Aorta (tissue), 5 donors: Measurements from ENCODE around the gene MGAT4B. TPM values are rescaled to one million over a fixed set of nuclear protein-coding genes. Genes with fewer than 3 reads are reported as not detected.
A peak's percentile ranks its signal among the peaks of the same experiment; 100 is the strongest.

ENCODE experiments used
- ATAC-seq: fragments of 200-7000 bp; cut with Tn5 transposase; one replicate; pipeline ENCODE4 v1.9.1; 2022; ENCODE audit warnings: moderate library complexity; ENCODE audit not compliant: low FRiP score
- DNase-seq, 2 donors: peaks; one replicate each; pipeline ENCODE4 v3.0.0-alpha.2; 2020
- H3K27ac ChIP-seq, 2 donors: one replicate each; pipeline ENCODE4 v1.5.1; 2013; ENCODE audit warnings: low read length in 2 of 2, mild to moderate bottlenecking in 2 of 2, moderate library complexity in 2 of 2, control low read depth in 1 of 2, inconsistent platforms in 1 of 2, low read depth in 1 of 2
- H3K27me3 ChIP-seq, 2 donors: one replicate each; pipeline ENCODE4 v1.6.1; 2013; ENCODE audit warnings: control low read depth in 1 of 2, low read length in 1 of 2, mild to moderate bottlenecking in 1 of 2, moderate library complexity in 1 of 2; ENCODE audit not compliant: insufficient read depth in 2 of 2, control insufficient read depth in 1 of 2
- H3K36me3 ChIP-seq, 2 donors: one replicate each; pipeline ENCODE4 v1.6.1; 2013; ENCODE audit warnings: control low read depth in 1 of 2, low read length in 1 of 2, mild to moderate bottlenecking in 1 of 2; ENCODE audit not compliant: insufficient read depth in 2 of 2, control insufficient read depth in 1 of 2
- H3K4me1 ChIP-seq, 2 donors: one replicate each; pipeline ENCODE4 v1.6.1; 2013; ENCODE audit warnings: low read length in 2 of 2, control low read depth in 1 of 2, mild to moderate bottlenecking in 1 of 2, moderate library complexity in 1 of 2; ENCODE audit not compliant: insufficient read depth in 2 of 2, control insufficient read depth in 1 of 2
- H3K4me3 ChIP-seq, 2 donors: one replicate each; pipeline ENCODE4 v1.5.1; 2013; ENCODE audit warnings: low read length in 2 of 2, control low read depth in 1 of 2, mild to moderate bottlenecking in 1 of 2
- H3K9me3 ChIP-seq: one replicate; pipeline ENCODE4 v1.6.1; 2013; ENCODE audit warnings: mild to moderate bottlenecking, low read length; ENCODE audit not compliant: control insufficient read depth
- whole genome bisulfite sequencing, 2 donors: extraction: QIAGEN DNeasy Blood & Tissue Kit; methylation state at CpG; one replicate each; pipeline ENCODE4 v1.1.7; 2013; 5-methylcytosine and 5-hydroxymethylcytosine counted together
- intact Hi-C, 2 donors: fragments of 100-400 bp; cut with DNase I; formaldehyde crosslinking; loops; one replicate each; pipeline versions ENCODE4 v1.14.2 to v1.15.0; 2022
- polyA plus RNA-seq, 2 donors: library from polyadenylated mRNA; stranded (reverse); fragments of 200-250 nt; gene quantifications; one replicate each; pipeline ENCODE4 v1.2.3, GENCODE V29; 2013
- total RNA-seq, 2 donors: library from RNA; stranded (reverse); fragmentation: NEBNext Ultra II Directional; extraction: Animal tissue kit (Norgen Biotek cat#: 25700); gene quantifications; one replicate each; pipeline ENCODE4 v1.2.1, GENCODE V29; 2021
- donor health status: healthy with polysubstance abuse.
- donor health status: Bipolar disorder and iron deficiency.
- donor health status: DM: no; HTN: no; CAD: no.
- donor health status: DM: no; HTN: no; CAD: no.
- donor health status: DM: yes; HTN: yes; CAD: no.

The MGAT4B gene
- total and polyA plus RNA-seq, 4 donors, result 56.0 to 78.8 (median 76.0) TPM

- Histone ChIP-seq H3K4me1 (peaks cover 0 to 3% of the 10 kb centered on the region in 2 donors), H3K36me3 (peaks cover 2% of the 10 kb centered on the region in 2 donors), H3K9me3 (no peaks in the 10 kb centered on the region), H3K27ac (peak overlapping the region in 1 of 2 donors; percentile 66), H3K27me3 (no peaks in the 10 kb centered on the region), H3K4me3 (no peak overlapping the region)
- intact Hi-C loops, result no loop called here
- ATAC-seq (no peak), DNase-seq (peak; percentile 61 to 67)
- WGBS, 2 donors, result 70 to 73% methylated on average over 20 of the region's 20 CpGs
These were observed 40.5 kb downstream of the MGAT4B start for GRCh38 chr5:179766021-179766725.

GRCh38 chr5:179765400-179765799 is 41.3 kb downstream of the MGAT4B start:
- no peaks in the 10 kb centered on the region for H3K27me3 ChIP-seq
- ATAC-seq (peak; percentile 76), DNase-seq (peak; percentile 82 to 84)
- H3K27ac ChIP-seq, result peak overlapping the region; percentile 5 to 66
- 22 to 30% methylated on average over 13 of the region's 13 CpGs for WGBS, 2 donors
- no peaks in the 10 kb centered on the region for H3K36me3 ChIP-seq
- H3K4me3 ChIP-seq, result no peak overlapping the region
- H3K4me1 ChIP-seq, result peaks cover 0 to 3% of the 10 kb centered on the region in 2 donors
- H3K9me3 ChIP-seq, result no peaks in the 10 kb centered on the region
- intact Hi-C loops, result no loop called here

GRCh38 chr5:179764056-179764455 is 42.6 kb downstream of the MGAT4B start:
- DNase-seq, result peak; percentile 19 to 35
- no peak for ATAC-seq
- Histone ChIP-seq H3K4me1 (peaks cover 0 to 3% of the 10 kb centered on the region in 2 donors), H3K36me3 (no peaks in the 10 kb centered on the region), H3K9me3 (no peaks in the 10 kb centered on the region), H3K27ac (peak overlapping the region; percentile 1 to 95), H3K4me3 (no peak overlapping the region), H3K27me3 (no peaks in the 10 kb centered on the region)
- 55 to 60% methylated on average over 8 of the region's 8 CpGs for WGBS, 2 donors
- intact Hi-C loops, result loop anchor here in 1 of 2 donors (5.0 kb wide), 1 partner anchor 33 kb away; no protein-coding TSS in a partner anchor

- 5 to 8% methylated on average over 10 of the region's 10 CpGs for WGBS, 2 donors
- Histone ChIP-seq H3K4me3 (no peak overlapping the region), H3K9me3 (no peaks in the 10 kb centered on the region), H3K27ac (peak overlapping the region; percentile 46 to 95), H3K36me3 (no peaks in the 10 kb centered on the region), H3K27me3 (no peaks in the 10 kb centered on the region), H3K4me1 (peaks cover 0 to 3% of the 10 kb centered on the region in 2 donors)
- ATAC-seq (peak; percentile 86), DNase-seq (peak; percentile 73 to 78)
- intact Hi-C loops, result loop anchor here (1.0 to 5.0 kb wide), 3 partner anchors 31 to 34 kb away; partner anchors contain the start of gene MAML1 (in 1 of the 2)
These were observed 43.3 kb downstream of the MGAT4B start for GRCh38 chr5:179763215-179763945.

GRCh38 chr5:179762781-179763176 is 43.9 kb downstream of the MGAT4B start:
- WGBS, 2 donors, result 9 to 11% methylated on average over 3 of the region's 3 CpGs
- no peaks in the 10 kb centered on the region for H3K36me3 ChIP-seq
- H3K4me3 ChIP-seq, result no peak overlapping the region
- H3K9me3 ChIP-seq, result no peaks in the 10 kb centered on the region
- H3K27ac ChIP-seq, result peak overlapping the region in 1 of 2 donors; percentile 61
- no peaks in the 10 kb centered on the region for H3K27me3 ChIP-seq
- ATAC-seq (no peak), DNase-seq (no peak)
- peaks cover 0 to 3% of the 10 kb centered on the region in 2 donors for H3K4me1 ChIP-seq
- intact Hi-C loops, result loop anchor here (1.0 to 5.0 kb wide), 3 partner anchors 30 to 35 kb away; partner anchors contain the start of gene MAML1 (in 1 of the 2)

- ATAC-seq, result peak; percentile 27
- WGBS, 2 donors, result 54 to 57% methylated on average over 10 of the region's 10 CpGs
- no peaks in the 10 kb centered on the region for H3K27me3 ChIP-seq
- no peaks in the 10 kb centered on the region for H3K9me3 ChIP-seq
- intact Hi-C loops, result loop anchor here (2.0 to 5.0 kb wide), 2 partner anchors 29 to 35 kb away; partner anchors contain the start of gene MAML1 (in 1 of the 2)
- H3K4me3 ChIP-seq, result no peak overlapping the region
- peak overlapping the region in 1 of 2 donors; percentile 61 for H3K27ac ChIP-seq
- H3K36me3 ChIP-seq, result no peaks in the 10 kb centered on the region
- peak; percentile 38 to 61 for DNase-seq
- peaks cover 0 to 3% of the 10 kb centered on the region in 2 donors for H3K4me1 ChIP-seq
These were observed 44.4 kb downstream of the MGAT4B start for GRCh38 chr5:179762079-179762780.

GRCh38 chr5:179759581-179760551 is 46.8 kb downstream of the MGAT4B start:
- DNase-seq (peak; percentile 47 to 61), ATAC-seq (no peak)
- no peaks in the 10 kb centered on the region for H3K36me3 ChIP-seq
- no peak overlapping the region for H3K4me3 ChIP-seq
- H3K4me1 ChIP-seq, result peaks cover 3% of the 10 kb centered on the region in 2 donors
- no peaks in the 10 kb centered on the region for H3K9me3 ChIP-seq
- no peaks in the 10 kb centered on the region for H3K27me3 ChIP-seq
- no peak overlapping the region for H3K27ac ChIP-seq
- intact Hi-C loops, result loop anchor here in 1 of 2 donors (5.0 kb wide), 1 partner anchor 37 kb away; no protein-coding TSS in a partner anchor
- WGBS, 2 donors, result 86 to 87% methylated on average over 9 of the region's 9 CpGs
